AG20443 (cell line): ENCODE measurements around the gene LCOR.
"Not testable (repeated sequence)": the region's sequence is repeated elsewhere in the genome, so short reads cannot be mapped to it uniquely, and the experiment has no call there.

Experiments
- DNase-seq: peaks from one replicate; pipeline ENCODE4 v3.0.0; 2012; ENCODE audit warnings: low spot score, mixed read lengths

LCOR gene

DNA sequence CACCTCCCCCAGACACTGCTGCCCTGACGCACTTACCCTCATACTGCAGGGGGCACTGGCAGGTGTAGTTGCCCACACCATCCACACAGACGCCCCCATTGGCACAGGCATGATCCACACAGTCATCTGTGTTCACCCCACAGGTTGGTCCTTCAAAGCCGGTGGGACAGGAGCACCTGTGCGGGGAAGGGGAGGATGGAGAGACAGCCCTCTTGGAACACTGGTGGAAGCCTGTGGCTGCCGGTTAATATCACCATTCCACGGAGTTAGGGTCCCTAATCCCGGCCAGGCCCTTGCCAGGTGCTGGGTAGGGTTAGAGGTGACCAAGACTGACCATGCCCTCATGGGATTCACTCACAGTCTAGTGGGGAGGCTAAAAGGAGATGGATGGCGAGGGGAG, 181.9 kb downstream of the LCOR start:
- DNase-seq, result no peak

DNA sequence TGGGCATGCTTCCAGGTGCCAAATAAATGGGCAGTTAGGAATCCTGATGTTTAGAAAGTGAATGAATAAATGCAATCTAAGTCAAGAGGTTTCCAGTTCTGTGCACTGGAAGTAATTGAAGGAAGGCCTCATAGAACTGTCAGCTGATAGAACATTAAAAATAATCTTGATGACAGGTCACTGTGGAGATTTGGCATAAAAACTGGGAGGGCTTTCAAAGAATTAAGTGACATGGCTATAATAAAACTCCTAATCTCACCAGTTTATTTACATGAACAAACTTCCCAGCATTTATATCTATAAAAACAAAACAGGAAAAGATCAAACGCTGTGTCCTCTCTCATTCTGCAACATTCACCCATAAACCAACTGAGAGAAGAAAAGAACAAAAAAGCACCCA, 183.1 kb downstream of the LCOR start:
- no peak for DNase-seq

DNA sequence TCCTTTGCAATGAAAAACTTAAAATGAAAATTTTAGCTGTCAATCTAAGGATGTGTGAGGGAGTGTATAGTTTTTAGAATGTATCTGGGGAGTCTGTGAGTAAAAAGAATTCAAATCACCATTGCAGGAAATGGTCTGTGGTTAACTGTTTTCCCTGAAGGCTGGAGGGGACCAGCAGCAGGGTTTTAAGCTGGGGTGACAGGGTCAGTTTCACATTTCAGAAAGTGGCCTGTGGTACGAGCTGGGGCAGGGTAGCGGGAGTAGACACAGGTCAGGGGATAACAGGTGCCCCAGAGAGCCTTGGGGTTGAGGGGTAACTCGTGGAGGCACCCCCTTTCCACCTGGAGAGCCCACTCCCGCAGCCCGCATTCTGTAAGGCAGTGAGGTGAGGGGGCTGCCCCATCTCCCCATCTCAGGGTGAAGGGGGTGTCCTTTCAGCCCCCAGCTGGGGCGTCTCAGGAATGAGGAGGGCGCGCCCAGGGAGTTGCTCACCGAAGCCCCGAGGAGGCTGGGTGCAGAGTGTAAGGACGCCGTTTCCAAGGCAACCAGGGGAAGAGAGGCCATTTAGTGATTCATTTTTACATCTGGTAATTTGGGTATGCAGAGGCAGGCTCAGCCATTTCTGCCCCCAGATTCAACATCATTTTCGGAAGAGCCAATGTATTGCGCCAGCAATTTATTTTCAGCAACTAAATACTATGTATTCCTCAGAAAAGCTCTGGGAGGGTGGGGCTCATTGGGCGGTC, 184.8 kb downstream of the LCOR start:
- DNase-seq, result no peak

DNA sequence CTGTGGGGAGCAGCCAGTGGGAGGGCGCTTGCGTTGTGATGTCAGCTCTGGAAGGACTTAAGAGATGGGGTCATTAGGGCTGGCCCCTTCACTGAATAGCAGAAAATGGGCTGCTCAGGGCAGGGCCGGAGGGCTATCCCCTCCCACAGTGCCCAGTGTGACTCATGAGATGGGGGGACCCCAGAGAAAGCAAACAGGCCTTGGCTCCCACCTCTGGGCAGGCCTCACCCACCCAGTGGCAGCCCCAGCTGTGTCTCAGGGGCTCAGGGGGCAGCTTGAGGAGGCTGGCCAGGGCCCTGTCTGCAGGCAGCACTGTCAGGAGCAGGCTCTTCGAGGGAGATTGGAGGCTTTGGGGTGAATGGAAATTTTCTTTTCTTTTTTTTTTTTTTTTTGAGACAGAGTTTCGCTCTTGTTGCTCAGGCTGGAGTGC, 185.4 kb downstream of the LCOR start:
- no peak for DNase-seq

DNA sequence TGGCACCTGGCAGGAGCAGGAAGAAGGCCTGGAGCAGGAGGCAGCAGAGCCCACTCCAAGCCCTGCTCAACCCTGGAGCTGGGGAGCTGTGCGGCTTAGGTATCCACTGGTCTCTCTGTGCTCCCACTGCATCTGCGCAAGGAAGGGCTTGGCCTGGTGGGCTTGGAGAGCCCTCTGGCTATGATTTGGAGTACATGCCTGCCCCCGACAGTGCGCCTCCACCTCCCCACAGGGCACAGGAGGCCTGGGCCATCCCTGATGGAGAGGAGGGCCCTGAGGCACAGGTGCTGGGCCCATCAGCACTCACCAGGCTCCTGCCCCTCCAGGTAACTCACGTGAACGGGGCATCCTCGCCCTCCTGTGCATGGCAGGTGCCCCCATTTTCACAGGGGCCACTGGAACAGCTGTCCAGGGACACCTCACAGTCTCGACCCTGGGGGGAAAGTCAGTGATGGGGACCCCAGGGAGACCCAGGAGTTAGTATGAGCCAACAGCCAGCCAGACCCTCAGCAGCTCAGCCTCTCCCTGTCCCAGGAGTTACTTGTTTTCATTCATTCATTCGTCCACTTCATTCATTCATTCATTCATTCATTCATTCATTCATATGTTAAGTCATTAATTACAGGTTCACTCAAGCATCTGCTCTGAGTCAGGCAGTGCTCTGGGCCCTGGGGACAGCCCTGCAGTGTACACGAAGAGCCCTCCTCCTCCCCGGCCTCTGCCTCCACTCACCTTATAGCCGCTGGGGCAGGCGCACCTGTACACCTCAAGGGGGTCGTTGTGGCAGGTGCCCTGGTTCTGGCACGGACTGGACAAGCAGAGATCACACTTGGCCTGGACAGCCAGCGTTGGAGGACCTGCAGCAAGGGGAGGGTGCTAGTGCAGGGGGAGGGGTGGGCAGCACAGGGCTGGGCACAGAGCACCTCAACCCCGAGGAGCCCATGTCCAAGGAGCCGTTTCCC, 186.4 kb downstream of the LCOR start:
- DNase-seq, result no peak

DNA sequence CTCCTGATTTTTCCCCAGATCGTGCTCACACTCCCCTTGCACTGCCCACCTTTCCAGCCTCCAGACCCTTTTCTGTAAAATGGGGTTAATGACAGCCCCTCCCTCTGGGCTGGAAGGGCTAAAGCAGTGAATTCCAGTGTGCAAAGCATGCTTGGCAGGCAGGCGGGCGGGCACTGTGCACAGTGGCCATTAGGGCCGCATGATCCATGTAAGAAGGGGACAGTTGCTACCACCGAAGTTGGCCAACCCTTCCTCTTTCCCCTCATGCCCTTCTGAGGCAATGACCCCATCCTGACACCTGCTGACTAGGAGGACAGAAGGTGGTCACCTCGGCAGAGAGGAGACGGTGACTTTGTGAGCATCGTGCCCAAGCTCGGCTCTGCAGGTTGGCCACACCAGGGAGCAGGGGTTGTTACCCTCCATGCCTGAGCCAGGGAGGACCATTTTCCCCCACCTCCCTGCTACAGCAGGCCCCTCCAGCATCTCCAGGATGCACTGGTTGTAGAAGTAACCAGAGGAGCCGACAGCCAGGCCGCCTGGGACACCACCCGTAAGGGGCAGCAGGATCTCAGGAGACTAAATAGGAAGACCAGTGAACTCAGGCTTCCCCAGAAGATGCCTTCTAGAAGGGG, 187.2 kb downstream of the LCOR start:
- DNase-seq, result no peak

DNA sequence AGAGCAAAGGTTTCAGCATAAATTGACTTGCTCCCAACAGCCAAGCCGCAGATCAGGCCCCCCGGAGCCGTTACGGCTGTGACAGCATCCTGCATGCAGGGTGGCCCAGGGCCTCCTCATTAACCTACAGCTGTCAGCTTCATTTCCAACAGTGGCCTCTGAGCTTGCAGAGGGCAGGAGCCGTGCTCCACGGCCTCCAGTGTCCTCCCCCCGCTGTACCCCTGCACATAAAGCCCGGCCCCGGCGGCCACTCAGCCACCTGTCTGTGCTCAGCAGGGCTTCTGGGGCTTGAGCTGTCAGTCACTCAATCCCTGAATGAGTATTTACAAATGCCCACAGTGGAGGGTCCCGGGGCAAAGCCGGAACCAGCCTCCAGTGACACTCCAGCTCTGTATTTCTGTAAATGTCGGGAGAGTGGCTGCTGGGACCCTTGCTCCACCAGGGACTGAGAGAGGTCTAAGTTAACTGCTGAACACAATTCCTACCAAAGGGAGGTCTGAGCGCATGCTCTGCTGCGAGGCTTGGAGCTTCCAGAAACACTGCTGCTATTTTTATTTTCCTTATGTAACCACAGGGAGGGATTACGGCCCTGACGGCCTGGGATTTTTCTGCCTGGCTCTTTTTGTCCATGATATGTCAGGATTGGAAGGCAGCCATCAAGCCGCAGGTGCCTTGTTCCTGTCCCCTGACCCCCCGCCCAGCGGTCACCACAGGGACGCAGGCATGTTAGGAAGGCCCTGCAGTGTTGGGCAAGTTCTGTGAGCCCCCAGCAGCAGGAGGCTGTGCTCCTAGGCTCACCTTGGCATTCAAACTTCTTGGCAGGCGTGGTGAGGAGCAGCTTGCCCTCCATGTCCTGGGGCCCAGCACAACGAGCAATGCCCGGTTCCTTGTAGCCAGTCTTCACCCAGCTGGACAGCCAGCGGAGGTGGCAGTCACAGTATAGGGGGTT, 188.6 kb downstream of the LCOR start:
- peak; percentile 69 for DNase-seq

DNA sequence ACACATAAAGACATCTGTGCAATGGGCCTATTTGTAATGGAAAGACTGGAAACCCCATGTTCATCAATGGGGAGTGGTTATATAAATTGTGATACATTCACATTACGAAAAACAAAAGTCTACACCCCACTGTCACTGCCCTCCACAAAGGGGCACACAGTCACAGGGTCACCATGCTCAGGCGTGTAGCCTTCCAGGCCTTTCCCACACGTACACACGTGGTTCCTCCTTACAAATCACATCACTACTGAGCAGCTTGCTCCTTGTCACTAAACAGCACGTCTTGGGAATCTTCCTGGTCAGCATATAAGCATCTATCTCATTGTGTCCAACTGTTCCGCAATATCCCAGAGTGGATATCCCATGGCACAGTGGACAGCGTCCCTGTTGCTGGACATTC, 190.5 kb downstream of the LCOR start:
- DNase-seq, result no peak

DNA sequence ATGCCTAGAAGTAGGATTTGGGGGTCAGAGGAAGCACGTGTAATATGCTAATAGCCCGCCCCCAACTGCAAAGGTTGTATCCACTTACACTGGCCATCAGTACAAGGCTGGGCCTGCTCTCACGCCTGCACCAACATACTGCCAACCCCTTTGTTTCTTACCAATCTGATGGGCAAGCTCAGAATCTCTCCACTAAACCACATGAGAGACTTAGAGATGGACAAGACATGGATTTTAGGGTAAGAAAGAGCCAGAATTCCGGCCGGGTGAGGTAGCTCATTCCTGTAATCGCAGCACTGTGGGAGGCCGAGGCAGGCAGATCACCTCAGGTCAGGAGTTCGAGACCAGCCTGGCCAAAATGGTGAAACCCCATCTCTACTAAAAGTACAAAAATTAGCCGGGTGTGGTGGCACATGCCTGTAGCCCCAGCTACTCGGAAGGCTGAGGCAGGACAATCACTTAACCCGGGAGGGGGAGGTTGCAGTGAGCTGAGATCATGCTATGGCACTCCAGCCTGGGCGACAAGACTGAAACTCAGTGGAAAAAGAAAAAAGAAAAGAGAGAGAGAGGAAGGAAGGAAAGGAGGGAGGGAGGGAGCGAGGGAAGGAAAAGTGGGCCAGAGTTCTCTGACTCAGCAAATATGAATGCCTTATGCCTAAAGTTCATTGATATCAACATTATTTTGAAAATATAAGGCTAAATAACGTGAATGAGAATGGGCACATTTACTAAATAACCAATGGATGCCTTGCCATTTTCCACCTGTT, 191.5 kb downstream of the LCOR start:
- DNase-seq, result no peak

DNA sequence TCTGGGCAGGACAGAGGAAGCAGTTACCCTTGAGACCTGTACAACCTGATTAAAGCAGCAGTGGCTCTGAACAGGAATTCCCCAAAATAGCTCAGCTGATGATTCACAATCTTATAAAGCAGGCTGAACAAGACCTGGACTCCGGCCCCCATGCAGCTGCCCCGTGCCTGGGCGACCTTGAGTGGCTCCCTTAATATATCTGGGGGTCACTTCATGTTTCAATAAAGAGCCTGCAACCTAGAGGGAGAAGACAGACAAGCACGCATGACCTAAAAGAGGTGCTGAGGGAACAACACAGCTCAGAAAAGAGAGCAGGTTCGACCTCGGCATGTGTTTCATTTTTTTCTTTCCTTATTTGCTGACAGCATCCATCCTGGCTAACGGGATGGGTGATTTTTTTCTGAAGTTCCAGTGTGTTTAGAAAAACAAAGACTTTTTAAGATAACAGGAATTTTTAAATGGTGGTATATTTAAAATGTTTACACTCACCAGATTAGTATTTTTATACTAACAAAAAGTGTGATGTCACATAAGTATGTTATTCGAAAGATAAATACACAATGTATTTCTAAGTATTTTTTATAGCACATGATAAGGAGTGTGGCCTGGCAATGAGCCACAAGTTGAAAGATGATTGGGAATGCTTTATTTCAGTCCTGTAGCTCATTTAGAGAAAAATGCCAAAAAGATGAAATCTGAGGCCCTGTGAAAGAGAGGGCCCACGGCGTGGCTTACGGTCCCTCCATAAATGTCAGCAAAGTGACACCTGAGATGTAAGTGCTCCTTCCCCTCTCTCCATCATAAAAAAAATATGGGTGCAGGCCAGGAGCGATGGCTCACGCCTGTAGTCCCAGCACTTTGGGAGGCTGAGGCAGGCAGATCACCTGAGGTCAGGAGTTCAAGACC, 192.3 kb downstream of the LCOR start:
- peak; percentile 55 for DNase-seq

DNA sequence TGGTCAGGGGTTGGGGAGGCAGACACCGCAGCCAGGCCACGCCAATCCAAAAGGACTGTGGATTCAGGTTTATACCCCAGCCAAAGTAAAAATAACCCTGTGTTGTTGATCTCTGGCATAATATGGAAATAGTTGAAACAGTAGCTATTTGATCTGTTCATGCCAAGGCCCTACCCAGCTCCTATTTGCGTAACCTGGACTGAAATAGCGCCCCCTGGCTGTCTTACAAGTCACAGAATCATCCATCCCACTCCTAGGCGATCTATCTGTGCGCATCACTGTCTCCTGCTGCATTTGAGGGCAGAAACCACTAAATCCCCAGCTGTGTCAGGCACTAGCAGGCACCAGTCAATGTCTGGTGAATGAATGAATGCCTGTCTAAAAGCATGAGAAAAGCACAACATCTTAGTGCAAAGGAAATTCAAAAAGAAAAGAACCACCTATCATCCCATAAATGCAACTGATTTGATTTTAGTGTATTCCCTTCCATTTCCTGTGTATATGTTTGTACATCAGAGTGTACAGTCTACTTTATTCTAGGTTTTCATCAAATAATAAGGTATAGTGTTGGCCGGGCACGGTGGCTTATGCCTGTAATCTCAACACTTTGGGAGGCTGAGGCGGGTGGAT, 193.6 kb downstream of the LCOR start:
- peak; percentile 69 for DNase-seq

DNA sequence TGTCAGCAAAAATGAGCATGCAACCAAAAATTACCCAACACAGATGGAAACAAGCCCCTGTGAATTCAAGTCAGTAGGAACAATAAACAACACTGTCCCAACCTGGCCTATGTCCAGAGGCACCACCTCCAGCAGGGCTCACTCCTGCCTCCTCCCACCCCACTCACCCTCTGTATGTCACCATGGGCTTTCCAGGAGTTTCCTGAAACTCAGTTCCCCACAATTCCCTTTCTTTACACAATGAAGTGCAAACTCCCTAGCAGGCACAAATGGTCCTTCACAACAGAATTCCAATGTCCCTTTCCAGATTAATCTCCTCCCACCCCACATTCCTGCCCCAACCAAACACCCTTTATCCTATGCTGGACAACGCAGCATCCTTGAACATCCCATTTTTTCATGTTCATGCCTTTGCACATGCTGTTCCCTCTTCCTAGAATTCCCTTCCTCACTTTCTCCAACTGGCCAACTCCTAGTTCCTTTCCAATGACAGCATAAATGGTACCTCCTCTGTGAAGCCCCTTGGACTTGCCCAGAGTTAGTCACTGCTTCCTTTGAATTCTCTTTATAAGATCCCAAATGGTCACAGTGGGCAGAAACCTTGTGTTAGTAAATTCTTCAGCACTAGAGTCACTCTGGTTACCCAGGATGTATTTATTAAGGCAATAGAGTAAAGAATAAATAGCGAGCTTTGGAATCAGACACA, 196.2 kb downstream of the LCOR start:
- no peak for DNase-seq

DNA sequence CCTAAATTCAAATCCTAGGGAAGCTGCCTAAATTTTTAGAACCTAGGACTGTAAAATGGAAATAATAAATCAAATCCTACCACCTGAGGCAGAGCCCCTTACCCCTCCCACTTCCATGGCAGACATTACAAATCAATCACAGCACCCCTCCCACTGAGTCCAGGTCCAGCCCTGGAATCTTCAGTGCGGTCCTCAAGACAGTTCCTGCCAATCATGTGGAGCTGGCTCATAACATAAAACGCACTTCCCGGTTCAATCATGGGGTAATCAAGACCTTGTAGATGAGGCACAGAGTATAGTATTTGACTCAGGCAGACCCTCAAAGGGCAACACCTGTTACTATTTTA, 196.7 kb downstream of the LCOR start:
- DNase-seq, result no peak

DNA sequence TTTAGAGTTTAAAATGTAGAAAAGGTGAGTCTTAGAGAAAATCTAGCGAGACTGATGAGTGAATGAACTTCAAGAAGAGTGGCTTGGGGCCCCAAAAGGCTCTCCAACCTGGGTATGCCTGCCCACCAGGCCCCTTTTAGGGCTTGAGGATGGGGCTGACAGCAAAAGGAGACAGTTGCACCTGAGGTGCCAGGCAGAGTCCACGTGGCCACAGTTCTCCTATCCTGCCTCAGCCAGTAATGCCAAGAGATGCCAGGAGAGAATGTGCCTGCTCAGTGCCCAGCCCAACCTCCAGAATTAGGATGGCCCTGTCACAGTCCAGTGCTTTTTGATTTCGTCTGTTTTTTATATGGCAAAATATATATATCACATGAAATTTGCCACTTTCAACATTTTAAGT, 197.2 kb downstream of the LCOR start:
- DNase-seq, result no peak

DNA sequence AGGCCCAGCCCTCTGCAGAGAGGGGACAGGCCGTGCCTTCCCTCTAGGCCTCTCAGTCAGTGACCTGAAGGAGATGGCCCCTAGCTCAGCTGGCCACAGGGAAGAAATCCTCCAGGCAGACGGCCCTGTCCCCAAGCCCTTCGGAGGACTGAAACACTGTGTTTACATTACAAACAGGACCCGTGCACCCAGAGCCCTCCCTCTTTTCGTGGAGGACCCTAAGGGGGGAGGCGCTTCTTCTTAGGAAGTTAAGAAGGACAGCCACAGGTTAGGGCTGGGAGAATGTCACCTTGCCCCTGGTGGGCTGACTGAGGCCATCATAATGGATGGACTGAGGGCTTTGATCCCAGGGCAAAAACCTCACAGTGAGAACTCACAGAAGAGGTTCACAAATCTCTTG, 198.8 kb downstream of the LCOR start:
- DNase-seq, result no peak

DNA sequence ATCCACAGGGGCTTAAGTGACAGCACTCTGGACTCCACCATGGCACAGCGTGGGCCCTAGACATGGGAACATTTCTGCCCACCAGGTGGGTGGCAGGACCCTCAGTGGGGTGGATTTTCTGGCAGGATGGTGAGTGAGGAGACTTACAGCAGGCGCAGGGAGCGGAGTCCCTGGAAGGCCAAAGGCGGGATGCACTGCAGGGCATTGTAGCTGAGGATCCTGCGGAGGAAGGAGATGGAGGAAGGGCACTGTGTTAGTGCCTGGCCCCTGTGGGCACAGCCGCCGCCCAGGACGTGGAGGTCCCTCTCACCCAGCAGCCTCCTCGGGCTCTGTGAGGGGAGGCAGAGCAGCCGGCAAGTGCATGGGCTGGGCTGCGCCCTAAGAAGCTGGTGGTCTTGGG, 199.4 kb downstream of the LCOR start:
- DNase-seq, result no peak

DNA sequence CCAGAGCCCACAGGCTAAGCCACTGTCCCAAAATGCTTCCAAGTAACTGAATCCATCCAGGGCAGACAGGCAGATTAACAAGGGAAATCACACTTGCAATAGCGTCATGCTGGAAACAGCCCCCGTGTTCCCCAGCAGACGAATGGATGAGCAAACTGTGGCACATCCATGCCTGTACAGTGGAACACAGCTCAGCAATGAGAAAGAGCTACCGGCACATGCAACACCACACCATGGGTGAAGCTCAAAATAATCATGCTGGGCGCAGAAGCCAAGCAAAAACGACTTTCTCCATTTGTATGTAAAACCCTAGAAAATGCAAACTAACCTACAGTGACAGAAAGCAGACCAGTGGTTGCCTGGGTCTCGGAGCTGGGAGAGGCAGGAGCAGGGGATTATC, 200.5 kb downstream of the LCOR start:
- DNase-seq, result no peak

DNA sequence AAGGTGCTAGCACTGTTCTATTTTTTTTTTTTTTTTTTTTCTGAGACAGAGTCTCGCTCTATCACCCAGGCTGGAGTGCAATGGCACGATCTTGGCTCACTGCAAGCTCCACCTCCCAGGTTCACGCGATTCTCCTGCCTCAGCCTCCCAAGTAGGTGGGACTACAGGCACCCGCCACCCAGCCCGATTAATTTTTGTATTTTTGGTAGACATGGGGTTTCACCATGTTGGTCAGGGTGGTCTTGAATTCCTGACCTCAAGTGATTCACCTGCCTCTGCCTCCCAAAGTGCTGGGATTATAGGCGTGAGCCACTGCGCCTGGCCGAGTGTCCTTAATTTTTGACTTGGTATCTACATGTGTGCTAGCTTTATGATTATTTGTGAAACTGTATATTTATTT, 201.7 kb downstream of the LCOR start:
- not testable (repeated sequence) for DNase-seq

DNA sequence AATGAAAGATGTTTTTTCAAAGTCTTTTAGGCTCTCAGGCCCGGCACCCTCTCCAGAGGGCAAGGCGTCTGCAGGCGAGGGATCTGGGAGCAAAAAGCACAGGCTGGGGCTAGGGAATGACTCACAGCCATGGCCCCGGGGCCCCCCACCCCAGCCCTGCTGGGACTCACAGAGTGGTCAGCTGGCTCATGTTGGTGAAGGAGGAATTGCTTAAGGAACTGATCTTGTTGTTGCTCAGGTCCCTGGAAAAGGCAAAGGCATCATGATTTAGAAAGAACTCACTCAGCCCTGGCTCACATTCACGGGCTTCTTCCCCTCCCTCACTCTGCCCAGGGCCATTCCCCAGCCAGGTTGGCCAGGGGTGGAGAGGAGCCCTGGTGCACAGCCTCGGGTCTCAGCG, 202.2 kb downstream of the LCOR start:
- DNase-seq, result no peak
